Osteoblast (primary cell): ENCODE measurements around the gene AMN. TPM values are rescaled to one million over a fixed set of nuclear protein-coding genes. Genes with fewer than 3 reads are reported as not detected.
A peak's percentile ranks its signal among the peaks of the same experiment; 100 is the strongest.

ENCODE experiments used
- DNase-seq: peaks from one replicate; pipeline ENCODE4 v3.0.0; 2011; ENCODE audit warnings: low spot score, mixed read lengths; ENCODE audit not compliant: insufficient read length; ENCODE audit errors: missing footprints
- H2AFZ ChIP-seq: 2 replicates; pipeline ENCODE4 v1.6.0; 2011; ENCODE audit warnings: mild to moderate bottlenecking, low read length
- H3K27ac ChIP-seq: 2 replicates; pipeline ENCODE4 v1.5.1; 2011; ENCODE audit warnings: mild to moderate bottlenecking, low read depth, low read length, moderate library complexity
- H3K27me3 ChIP-seq: 2 replicates; pipeline ENCODE4 v1.6.0; 2012; ENCODE audit warnings: mild to moderate bottlenecking, control low read depth, inconsistent platforms, low read length, moderate library complexity; ENCODE audit not compliant: insufficient read depth
- H3K36me3 ChIP-seq: 2 replicates; pipeline ENCODE4 v1.5.1; 2011; ENCODE audit warnings: mild to moderate bottlenecking, low read length, control low read depth, moderate library complexity; ENCODE audit not compliant: insufficient read depth
- H3K4me1 ChIP-seq: 2 replicates; pipeline ENCODE4 v1.5.1; 2011; ENCODE audit warnings: mild to moderate bottlenecking, low read length, control low read depth, moderate library complexity; ENCODE audit not compliant: insufficient read depth
- H3K4me2 ChIP-seq: 2 replicates; pipeline ENCODE4 v1.6.0; 2011; ENCODE audit warnings: mild to moderate bottlenecking, low read length; ENCODE audit not compliant: insufficient read depth
- H3K4me3 ChIP-seq: fragments of 200-600 bp; sonication (generic); 3 replicates; pipeline ENCODE4 v1.5.1; 2012; ENCODE audit warnings: mild to moderate bottlenecking, low read length, inconsistent platforms; ENCODE audit not compliant: insufficient read depth
- H3K79me2 ChIP-seq: 2 replicates; pipeline ENCODE4 v1.6.0; 2012; ENCODE audit warnings: mild to moderate bottlenecking, low read length, control low read depth, inconsistent platforms; ENCODE audit not compliant: insufficient read depth
- H3K9me3 ChIP-seq: 2 replicates; pipeline ENCODE4 v1.5.1; 2011; ENCODE audit warnings: low read depth, low read length, control low read depth
- H4K20me1 ChIP-seq: 2 replicates; pipeline ENCODE4 v1.6.0; 2012; ENCODE audit warnings: mild to moderate bottlenecking, low read length, control low read depth; ENCODE audit not compliant: insufficient read depth
- total RNA-seq: library from RNA; depleted of rRNA; stranded (reverse); fragments of >200 nt; gene quantifications from 2 replicates; pipeline ENCODE4 v1.2.3, GENCODE V29; 2012
- TF ChIP-seq, protein P1 (sequence below): IDR thresholded peaks from 2 replicates; pipeline ENCODE4 v1.5.1; 2011; ENCODE audit warnings: mild to moderate bottlenecking, low read depth, low read length, moderate library complexity; ENCODE audit errors: extremely low read depth

Gene AMN
- total RNA-seq, 1 donor, result under 0.01 TPM

DNA sequence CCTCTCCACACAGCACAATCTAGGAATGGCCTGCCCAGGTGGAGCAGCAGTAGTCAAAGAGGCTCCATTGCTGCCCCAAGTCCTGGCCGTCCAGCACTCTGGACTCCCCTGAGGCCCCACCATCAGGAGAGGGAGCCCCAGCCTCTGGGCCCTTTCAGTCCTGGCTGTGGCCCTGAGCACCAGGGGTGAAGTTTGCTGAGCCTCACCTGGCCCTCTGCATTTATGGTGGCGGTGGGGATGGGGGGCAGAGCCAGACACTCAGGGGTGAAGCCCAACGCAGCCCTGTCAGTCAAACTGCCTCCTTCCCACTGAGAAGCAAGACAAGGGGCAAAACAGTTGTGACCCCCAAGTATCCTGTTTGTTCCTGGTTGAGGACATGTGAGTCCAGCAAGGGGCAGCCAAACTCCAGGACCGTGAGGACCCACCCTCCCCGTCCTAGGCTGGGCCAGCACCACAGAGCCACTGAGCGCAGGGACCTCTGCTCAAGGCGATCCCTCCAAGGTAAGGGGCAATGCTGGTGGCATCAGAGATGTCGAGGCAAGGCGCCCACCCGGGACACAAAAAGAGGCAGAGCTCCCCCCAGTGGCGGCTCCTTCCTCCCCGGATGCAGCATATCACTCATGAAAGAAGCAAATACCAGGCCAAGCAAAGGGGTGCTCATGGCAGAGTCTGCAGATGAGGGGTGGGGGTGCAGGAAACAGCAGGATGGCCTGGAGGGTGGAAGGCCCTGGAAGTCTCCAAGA is 4.8 kb upstream of the AMN start:
- DNase-seq, result peak; percentile 97
- Histone ChIP-seq H3K27ac (no peak overlapping the region), H3K9me3 (peaks cover 2% of the 10 kb centered on the region), H3K79me2 (no peaks in the 10 kb centered on the region), H3K4me3 (no peak overlapping the region), H3K36me3 (no peaks in the 10 kb centered on the region), H3K4me1 (no peaks in the 10 kb centered on the region), H2AFZ (no peak overlapping the region), H3K4me2 (no peak overlapping the region), H3K27me3 (peaks cover 9% of the 10 kb centered on the region), H4K20me1 (peaks cover 4% of the 10 kb centered on the region)
- TF ChIP-seq, protein P1, sequence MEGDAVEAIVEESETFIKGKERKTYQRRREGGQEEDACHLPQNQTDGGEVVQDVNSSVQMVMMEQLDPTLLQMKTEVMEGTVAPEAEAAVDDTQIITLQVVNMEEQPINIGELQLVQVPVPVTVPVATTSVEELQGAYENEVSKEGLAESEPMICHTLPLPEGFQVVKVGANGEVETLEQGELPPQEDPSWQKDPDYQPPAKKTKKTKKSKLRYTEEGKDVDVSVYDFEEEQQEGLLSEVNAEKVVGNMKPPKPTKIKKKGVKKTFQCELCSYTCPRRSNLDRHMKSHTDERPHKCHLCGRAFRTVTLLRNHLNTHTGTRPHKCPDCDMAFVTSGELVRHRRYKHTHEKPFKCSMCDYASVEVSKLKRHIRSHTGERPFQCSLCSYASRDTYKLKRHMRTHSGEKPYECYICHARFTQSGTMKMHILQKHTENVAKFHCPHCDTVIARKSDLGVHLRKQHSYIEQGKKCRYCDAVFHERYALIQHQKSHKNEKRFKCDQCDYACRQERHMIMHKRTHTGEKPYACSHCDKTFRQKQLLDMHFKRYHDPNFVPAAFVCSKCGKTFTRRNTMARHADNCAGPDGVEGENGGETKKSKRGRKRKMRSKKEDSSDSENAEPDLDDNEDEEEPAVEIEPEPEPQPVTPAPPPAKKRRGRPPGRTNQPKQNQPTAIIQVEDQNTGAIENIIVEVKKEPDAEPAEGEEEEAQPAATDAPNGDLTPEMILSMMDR, result peak; percentile 75

DNA sequence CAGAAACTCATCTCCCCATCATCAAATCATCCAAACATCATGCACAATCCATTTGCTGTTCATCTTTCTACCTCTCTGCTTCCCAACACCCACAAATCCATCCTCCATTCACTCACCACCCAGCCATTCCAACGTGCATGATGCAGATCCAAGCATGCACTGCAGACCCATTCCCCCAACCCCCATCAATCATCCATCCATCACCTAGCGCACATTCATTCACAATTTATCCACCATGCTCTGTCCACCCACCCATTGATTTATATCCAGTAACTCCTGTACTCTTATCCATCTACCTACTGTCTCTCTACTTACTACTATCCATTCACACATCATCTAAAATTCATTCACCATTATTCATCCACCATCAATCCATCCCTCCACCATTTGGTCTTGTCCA is 4.0 kb upstream of the AMN start:
- H3K4me1 ChIP-seq, result no peaks in the 10 kb centered on the region
- H3K27ac ChIP-seq, result no peak overlapping the region
- H3K4me3 ChIP-seq, result no peak overlapping the region
- H4K20me1 ChIP-seq, result peaks cover 4% of the 10 kb centered on the region
- peak; percentile 23 for DNase-seq
- H3K4me2 ChIP-seq, result no peak overlapping the region
- TF ChIP-seq, protein P1, result no peak
- peaks cover 17% of the 10 kb centered on the region for H3K27me3 ChIP-seq
- H2AFZ ChIP-seq, result no peak overlapping the region
- H3K79me2 ChIP-seq, result no peaks in the 10 kb centered on the region
- peaks cover 2% of the 10 kb centered on the region for H3K9me3 ChIP-seq
- no peaks in the 10 kb centered on the region for H3K36me3 ChIP-seq

DNA sequence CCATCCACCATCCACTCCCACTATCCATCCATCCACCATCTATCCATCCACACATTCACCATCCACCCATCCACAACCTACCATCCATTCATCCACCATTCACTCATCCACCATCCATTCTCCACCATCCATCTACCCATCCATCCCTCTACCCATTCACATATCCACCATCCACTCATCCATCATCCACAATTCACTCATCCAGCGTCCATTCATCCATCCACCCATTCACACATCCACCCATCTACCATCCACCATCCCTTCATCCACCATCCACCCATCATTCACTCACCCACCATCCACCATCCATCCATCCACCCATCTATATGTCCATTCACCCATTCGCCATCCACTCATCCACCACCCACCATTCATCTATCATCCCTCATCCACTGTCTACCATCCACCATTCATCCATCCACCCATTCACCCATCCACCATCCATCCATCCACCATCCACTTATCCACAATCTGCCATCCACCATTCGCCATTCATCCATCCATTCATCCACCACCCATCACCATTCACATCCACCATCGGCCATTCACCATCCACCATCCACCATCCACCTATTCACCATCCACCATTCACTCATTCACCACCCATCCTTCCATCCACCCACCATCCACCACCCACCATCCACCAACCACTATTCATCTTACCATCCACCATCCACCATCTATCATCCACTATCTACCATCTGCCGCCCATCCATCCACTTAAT is 2.0 kb upstream of the AMN start:
- Histone ChIP-seq H3K4me3 (no peak overlapping the region), H3K4me2 (no peak overlapping the region), H3K9me3 (peaks cover 2% of the 10 kb centered on the region), H3K27me3 (peaks cover 36% of the 10 kb centered on the region), H3K4me1 (no peaks in the 10 kb centered on the region), H3K27ac (no peak overlapping the region), H3K36me3 (no peaks in the 10 kb centered on the region), H2AFZ (no peak overlapping the region), H4K20me1 (peaks cover 4% of the 10 kb centered on the region), H3K79me2 (no peaks in the 10 kb centered on the region)
- TF ChIP-seq, protein P1, result no peak
- DNase-seq, result no peak

DNA sequence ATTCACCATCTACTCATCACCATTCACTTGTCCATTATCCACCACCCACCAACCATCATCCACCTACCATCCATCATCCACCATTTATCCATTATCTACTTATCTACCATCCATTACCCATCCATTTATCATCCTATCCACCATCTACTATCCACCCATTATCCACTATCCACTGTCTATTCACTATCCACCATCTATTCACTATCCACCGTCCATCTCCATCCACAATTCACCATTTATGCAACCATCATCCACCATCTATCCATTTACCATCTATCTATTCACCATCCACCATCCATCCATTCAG is 1.5 kb upstream of the AMN start:
- Histone ChIP-seq H3K36me3 (no peaks in the 10 kb centered on the region), H3K4me1 (no peaks in the 10 kb centered on the region), H3K4me3 (no peak overlapping the region), H3K4me2 (no peak overlapping the region), H4K20me1 (peaks cover 4% of the 10 kb centered on the region), H3K9me3 (peaks cover 2% of the 10 kb centered on the region), H3K27ac (no peak overlapping the region), H2AFZ (no peak overlapping the region), H3K27me3 (peaks cover 41% of the 10 kb centered on the region), H3K79me2 (no peaks in the 10 kb centered on the region)
- TF ChIP-seq, protein P1, result no peak
- no peak for DNase-seq
